GM19023 (cell line): Measurements from ENCODE around the gene ALDH1B1.
A peak's percentile ranks its signal among the peaks of the same experiment; 100 is the strongest.
"Not testable (repeated sequence)": the region's sequence is repeated elsewhere in the genome, so short reads cannot be mapped to it uniquely, and the experiment has no call there.

Experiments used
- ATAC-seq: cut with Tn5 transposase; IDR thresholded peaks from one replicate; pipeline ENCODE4 v1.9.1; 2021; ENCODE audit warnings: mild to moderate bottlenecking, moderate library complexity; ENCODE audit not compliant: unreplicated experiment

ALDH1B1 gene

GRCh38 chr9:38385896-38386295 lies 6.6 kb upstream of the ALDH1B1 start:
- ATAC-seq, result no peak

- no peak for ATAC-seq
Measured at GRCh38 chr9:38386319-38386895, 6.1 kb upstream of the ALDH1B1 start.

GRCh38 chr9:38387066-38387465 lies 5.4 kb upstream of the ALDH1B1 start:
- no peak for ATAC-seq

DNA sequence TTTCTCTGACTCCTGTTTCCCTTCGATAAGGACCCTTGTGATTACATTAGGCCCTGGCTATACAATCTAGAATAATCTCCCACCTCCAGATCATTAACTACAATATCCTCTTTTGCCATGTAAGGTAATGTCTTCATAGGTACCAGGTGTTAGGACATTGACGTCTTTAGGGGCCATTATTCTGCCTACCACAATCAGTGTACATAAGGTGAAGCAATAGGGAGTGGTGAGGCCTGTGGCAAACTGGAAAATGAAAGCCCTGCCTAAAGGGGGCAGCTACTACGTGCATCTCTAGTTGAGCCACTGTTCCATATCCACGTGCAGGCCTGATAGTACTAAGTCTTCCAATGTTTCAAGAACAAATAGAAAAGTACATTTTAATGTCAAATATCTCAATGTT lies 4.8 kb upstream of the ALDH1B1 start:
- no peak for ATAC-seq

DNA sequence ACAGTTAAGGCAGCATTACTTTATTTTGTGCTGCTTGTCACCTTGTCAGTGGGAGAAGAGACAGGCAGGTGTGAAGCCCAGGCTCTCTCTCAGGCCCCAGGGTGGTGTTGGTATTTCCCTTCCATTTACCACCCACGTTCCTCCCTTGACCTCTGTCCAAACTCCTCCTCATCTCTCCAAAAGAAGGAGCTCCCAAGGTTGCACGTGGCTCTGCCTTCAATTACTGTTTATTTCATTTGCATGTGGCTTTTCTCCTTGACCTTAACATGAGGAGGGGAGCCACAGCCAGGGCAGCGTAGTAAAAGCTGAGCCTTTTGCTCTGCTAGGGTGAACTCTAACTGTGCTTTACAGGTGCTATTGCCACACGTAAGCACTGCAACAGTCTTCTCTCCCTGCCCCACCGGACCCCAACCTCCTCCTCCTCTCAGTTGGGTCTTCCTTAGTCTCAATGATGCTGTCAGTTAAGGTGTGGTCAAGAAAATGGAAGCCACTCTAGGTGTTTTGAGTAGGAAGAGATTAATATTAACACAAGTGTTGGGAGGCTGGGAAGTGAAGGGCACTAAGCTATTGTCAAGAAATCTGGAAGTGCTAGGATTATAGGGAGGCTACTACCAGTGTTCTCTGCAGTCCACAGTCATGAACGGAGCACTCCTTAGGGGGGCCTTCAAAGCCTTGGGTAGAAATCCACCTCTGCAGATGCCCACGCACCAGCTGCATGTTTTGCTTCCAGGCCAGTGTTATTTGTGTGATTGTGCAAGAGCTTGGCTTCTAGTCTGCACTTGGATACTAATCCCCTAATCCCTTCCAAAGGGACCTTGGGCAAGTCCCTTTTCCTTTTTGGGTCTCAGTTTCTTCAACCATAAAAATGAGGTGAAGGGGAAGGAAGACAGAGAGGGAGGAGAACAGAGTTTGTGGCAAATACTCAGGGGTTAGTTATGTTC lies 3.9 kb upstream of the ALDH1B1 start:
- ATAC-seq, result no peak

DNA sequence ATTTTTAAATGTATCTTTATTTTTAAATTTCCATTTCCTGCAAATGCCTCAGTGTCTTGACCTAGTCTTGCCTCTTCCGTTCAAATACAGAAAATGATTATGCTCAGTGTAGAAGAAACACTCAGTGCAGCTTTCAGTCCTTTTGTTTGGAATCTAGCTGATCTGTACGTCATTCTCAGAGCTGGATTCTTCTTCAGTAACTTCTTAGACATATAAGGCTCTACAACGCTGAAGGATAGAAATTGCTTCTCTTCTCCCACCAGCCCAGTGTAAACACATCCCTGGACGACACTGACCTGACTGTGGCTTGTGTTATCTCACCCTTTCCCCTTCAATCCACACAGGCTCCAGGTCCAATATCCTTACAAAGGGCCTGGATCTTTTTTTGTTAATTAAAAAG lies 3.2 kb upstream of the ALDH1B1 start:
- ATAC-seq, result no peak

- ATAC-seq, result no peak
Measured at GRCh38 chr9:38390442-38390841, 2.1 kb upstream of the ALDH1B1 start.

DNA sequence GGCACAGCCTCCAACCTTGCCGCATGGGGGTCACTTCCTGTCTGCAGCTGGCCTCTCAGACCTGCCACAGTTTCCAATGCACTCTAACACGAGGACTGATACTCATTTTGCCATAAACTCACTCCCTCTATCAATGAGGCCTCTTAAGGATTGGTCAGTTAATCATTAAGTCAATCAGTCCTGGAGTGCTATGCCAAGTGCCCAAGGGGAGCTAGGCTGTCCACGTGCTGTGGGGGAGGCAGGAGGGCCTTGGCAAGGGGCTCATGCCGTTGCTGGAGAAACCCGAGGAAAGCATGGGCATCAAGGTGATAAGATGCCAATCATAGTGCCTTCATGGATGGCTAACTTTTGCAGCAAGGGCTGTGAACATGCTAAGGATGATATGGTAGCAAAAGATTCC lies 1.7 kb upstream of the ALDH1B1 start:
- no peak for ATAC-seq

DNA sequence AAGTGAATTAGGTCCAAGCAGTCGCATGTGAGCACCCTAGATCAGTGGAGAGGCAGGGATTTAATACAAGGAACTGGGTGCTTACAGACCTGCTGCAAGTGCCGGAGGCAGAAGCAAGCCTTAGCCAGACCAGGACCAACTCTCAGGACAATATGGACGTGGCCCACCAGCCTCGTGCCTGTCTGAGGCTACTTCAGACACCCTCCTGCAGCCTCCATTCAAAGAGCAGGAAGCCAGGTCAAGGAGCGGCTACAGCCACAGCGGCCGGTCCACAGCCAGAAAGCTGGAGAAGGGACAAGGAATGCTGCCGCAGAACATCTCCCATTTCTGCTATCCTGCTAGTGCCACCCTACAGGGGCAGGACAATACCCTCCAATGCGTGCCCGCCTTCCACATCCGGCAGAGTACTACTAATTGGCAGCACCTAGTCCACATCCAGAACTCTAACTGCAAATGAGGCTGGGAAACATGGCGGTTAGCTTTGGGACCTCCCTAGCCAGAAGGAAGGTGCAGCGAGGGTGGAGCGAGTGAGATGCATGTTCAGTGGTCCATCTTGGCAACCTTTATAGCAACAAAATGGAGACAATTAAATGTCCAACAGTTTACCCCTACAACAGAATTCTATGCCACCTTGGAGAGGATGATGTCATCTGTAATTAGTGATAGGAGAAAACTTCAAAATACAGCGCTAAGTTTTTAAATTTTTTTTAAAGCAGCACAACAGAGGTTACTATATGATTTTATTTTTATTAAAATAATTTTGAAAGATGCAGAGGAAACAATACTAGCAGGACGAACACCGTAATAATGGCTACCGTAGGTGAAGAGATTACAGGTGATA lies 1.0 kb upstream of the ALDH1B1 start:
- no peak for ATAC-seq

- ATAC-seq, result no peak
Measured at GRCh38 chr9:38393128-38393796, 760 bp downstream of the ALDH1B1 start.

- no peak for ATAC-seq
Measured at GRCh38 chr9:38394416-38394815, 1.9 kb downstream of the ALDH1B1 start.

DNA sequence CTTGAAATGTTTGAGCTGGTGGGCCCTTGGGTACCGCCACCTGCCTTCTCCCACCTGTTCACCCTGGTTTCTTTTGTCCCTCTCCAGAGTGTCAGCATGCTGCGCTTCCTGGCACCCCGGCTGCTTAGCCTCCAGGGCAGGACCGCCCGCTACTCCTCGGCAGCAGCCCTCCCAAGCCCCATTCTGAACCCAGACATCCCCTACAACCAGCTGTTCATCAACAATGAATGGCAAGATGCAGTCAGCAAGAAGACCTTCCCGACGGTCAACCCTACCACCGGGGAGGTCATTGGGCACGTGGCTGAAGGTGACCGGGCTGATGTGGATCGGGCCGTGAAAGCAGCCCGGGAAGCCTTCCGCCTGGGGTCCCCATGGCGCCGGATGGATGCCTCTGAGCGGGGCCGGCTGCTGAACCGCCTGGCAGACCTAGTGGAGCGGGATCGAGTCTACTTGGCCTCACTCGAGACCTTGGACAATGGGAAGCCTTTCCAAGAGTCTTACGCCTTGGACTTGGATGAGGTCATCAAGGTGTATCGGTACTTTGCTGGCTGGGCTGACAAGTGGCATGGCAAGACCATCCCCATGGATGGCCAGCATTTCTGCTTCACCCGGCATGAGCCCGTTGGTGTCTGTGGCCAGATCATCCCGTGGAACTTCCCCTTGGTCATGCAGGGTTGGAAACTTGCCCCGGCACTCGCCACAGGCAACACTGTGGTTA lies 3.3 kb downstream of the ALDH1B1 start:
- ATAC-seq, result no peak

GRCh38 chr9:38396371-38396671 lies 3.8 kb downstream of the ALDH1B1 start:
- ATAC-seq, result no peak

- not testable (repeated sequence) for ATAC-seq
Measured at GRCh38 chr9:38399191-38399590, 6.7 kb downstream of the ALDH1B1 start.

DNA sequence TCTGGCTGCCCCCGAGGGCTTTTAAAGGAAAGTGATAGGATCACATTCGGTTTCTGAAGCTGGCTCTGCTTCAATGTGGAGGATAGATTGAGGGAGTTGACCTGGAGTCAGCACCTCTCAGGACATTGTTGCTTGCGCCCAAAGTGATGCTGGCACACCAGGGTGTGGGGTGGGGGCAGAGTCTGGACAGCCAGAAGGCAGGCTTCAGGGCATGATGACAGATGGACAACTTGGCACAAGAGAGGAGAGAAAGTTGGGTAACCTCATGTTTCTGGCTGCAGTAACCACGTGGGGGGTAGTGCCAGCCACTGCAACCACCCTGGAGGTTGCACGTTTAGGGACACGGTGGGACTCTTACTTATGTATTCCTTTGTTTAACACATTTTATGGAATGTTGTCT lies 9.5 kb downstream of the ALDH1B1 start:
- no peak for ATAC-seq

- ATAC-seq, result no peak
Measured at GRCh38 chr9:38404314-38404713, 11.8 kb downstream of the ALDH1B1 start.

DNA sequence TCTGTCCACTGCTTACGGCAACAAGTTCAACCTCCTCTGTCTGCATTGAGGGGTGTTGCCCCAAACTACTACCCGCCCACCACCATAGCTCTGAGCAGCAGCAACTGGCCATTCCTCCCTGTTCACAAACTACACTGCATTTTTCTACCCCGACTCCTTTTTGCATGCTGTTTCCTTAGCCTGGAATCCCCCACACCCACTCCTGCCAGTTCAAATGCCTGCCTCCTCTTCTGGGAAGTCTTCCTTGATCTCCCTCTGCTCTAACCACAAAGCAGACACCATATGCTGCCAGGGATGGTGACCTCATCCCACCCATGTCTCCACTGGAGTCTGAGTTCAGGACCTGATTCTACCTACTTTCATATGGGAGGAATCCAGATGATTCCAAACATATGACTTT lies 13.3 kb downstream of the ALDH1B1 start:
- ATAC-seq, result no peak

GRCh38 chr9:38406476-38407186 lies 14.1 kb downstream of the ALDH1B1 start:
- no peak for ATAC-seq

DNA sequence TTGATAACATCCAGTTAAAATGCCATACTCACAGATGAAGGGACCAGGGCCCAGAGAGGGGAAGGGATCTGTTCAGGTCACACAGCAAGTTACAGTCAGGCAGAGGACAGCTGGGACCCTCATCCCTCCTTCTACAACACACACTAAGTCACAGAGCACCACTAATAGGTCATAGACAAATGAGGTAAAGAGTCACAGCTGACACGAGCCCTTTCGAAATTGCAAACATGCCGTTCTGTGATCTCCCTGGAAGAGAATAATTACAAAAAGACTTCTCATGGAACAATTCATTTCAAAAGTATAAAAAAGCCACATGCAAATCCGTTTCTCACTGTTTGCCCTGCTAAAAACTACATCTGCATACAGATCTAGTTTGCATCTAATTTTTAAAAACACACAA lies 16.2 kb downstream of the ALDH1B1 start:
- ATAC-seq, result peak; percentile 61

DNA sequence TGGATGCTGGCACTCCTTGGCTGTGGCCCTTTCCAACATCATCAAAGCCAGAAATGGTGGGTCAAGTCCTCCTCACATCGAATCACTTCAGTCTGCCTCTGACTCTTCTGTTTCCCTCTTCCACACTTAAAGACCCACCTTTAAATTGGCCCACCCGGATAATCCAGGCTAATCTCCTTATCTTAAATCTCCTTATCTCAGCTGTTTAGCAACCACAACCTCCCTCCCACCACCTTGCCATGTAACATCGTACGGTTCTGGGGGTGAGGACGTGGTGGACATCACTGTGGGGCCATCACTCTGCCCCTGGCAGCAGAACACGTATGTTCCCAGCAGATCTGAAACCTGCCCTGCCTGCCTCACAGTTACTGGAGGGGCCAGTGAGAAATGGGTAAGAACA lies 20.2 kb downstream of the ALDH1B1 start:
- ATAC-seq, result no peak
